Parathyroid adenoma (tissue), 2 donors: Measurements from ENCODE around the gene IDUA.

ENCODE experiments used
- H2AFZ ChIP-seq: fragments of 300-600 bp; sonication (generic); one replicate; pipeline ENCODE4 v1.7.0; 2017; ENCODE audit warnings: antibody characterized with exemption, mild to moderate bottlenecking
- H3K27ac ChIP-seq: fragments of 300-600 bp; sonication (generic); one replicate; pipeline ENCODE4 v1.7.0; 2017
- H3K27me3 ChIP-seq: fragments of 300-600 bp; sonication (generic); one replicate; pipeline ENCODE4 v1.7.0; 2017; ENCODE audit warnings: low read length; ENCODE audit not compliant: control insufficient read depth, insufficient read depth
- H3K36me3 ChIP-seq: fragments of 300-600 bp; sonication (generic); one replicate; pipeline ENCODE4 v1.7.0; 2017; ENCODE audit warnings: low read length; ENCODE audit not compliant: control insufficient read depth, insufficient read depth
- H3K4me1 ChIP-seq: fragments of 300-600 bp; sonication (generic); one replicate; pipeline ENCODE4 v1.7.0; 2017; ENCODE audit warnings: control low read depth
- H3K4me2 ChIP-seq: fragments of 300-600 bp; sonication (generic); one replicate; pipeline ENCODE4 v1.7.0; 2017; ENCODE audit warnings: low read length
- H3K4me3 ChIP-seq: fragments of 300-600 bp; sonication (generic); one replicate; pipeline ENCODE4 v1.7.0; 2017; ENCODE audit warnings: low read depth, low read length
- H3K79me2 ChIP-seq: fragments of 300-600 bp; sonication (generic); one replicate; pipeline ENCODE4 v1.7.0; 2017; ENCODE audit warnings: control low read depth
- H3K9ac ChIP-seq: fragments of 300-600 bp; sonication (generic); one replicate; pipeline ENCODE4 v1.7.0; 2017; ENCODE audit warnings: mild to moderate bottlenecking
- H3K9me3 ChIP-seq: fragments of 300-600 bp; sonication (generic); one replicate; pipeline ENCODE4 v1.7.0; 2017; ENCODE audit warnings: low read length; ENCODE audit not compliant: control insufficient read depth
- CTCF ChIP-seq: fragments of 300-600 bp; sonication (generic); IDR thresholded peaks from one replicate; pipeline ENCODE4 v1.7.0; 2017; ENCODE audit warnings: antibody characterized with exemption, mild to moderate bottlenecking
- donor health status: primary hyperparathyroidism.

Gene IDUA

DNA sequence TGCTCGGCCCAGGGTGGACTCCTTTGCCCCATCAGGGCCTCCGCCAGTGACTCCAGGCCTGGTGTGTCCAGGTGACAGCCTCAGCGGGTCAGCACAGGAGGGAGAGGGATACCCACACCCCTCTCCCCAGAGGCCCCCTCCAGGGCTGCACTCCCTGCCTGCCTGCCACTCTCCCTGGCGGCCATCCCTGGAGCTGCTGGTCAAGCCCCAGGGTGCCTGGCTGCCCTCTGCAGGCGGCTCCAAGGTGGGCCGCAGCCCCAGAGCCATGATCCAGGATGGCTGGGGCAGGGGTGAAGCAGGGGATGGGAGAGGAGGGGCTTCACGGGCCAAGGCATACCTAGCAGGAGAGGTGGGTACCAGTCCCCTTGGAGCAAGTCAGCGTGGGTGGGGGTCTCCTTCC lies 28.3 kb downstream of the IDUA start:
- Histone ChIP-seq H3K4me3 (no peak overlapping the region), H3K4me2 (no peak overlapping the region), H3K79me2 (no peaks in the 10 kb centered on the region), H3K27ac (no peak overlapping the region), H3K4me1 (no peaks in the 10 kb centered on the region), H2AFZ (no peak overlapping the region), H3K27me3 (no peaks in the 10 kb centered on the region), H3K36me3 (no peaks in the 10 kb centered on the region), H3K9me3 (no peaks in the 10 kb centered on the region), H3K9ac (no peak overlapping the region)
- no peak for TF ChIP-seq CTCF

DNA sequence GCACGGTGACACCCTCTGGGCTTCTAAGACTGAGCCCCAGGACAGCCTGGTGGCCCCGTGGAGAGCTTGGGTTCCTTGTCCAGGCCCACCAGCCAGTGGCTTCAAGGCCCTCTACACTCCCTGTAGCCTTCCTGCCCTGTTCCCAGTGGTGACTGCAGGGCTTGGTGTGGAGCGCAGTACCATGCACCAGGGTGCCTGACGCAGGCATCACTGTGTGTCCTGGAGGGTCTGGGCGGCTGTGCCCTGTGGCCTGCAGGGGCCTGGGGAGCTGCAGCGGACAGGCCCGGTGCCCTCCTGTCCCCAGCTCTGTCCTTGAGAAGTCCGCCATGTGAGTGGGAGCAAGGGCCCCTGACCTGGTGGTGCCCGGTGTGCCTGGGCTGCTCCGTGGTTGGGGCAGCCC lies 28.9 kb downstream of the IDUA start:
- no peak overlapping the region for H3K9ac ChIP-seq

DNA sequence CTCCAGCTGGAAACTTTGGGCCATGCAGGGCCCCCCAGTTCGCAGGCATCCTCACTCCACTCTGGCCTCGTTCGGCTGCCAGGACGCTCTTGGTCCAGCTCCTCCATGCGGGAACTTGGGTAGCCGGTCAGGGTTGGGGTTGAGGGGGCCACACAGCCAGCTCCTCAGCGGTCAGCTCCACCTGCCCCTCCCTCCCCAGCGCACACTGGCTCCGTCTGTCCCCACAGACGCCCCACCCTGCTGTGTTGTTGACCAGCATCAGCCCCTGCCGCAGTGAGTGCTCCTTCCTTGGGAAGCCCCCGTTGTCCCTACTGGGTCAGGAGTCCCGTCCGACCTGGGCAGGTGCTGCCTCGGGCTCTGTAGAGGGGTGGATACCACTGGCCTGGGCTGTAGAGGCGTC lies 30.4 kb downstream of the IDUA start:
- Histone ChIP-seq H3K9ac (no peak overlapping the region), H2AFZ (no peak overlapping the region), H3K27ac (no peak overlapping the region)

More for the DNA sequence above, 28.9 kb downstream of the IDUA start:
- Histone ChIP-seq H3K27me3 (no peaks in the 10 kb centered on the region), H3K79me2 (no peaks in the 10 kb centered on the region), H3K4me2 (no peak overlapping the region), H3K4me3 (no peak overlapping the region), H3K27ac (no peak overlapping the region), H2AFZ (no peak overlapping the region), H3K36me3 (no peaks in the 10 kb centered on the region), H3K9me3 (no peaks in the 10 kb centered on the region), H3K4me1 (no peaks in the 10 kb centered on the region)
- TF ChIP-seq CTCF: no peak

GRCh38 chr4:1017706-1018105 lies 30.9 kb downstream of the IDUA start:
- H3K27me3 ChIP-seq: no peaks in the 10 kb centered on the region
- no peak overlapping the region for H2AFZ ChIP-seq
- H3K4me1 ChIP-seq: no peaks in the 10 kb centered on the region
- H3K36me3 ChIP-seq: no peaks in the 10 kb centered on the region
- TF ChIP-seq CTCF: no peak
- no peaks in the 10 kb centered on the region for H3K79me2 ChIP-seq
- H3K27ac ChIP-seq: no peak overlapping the region
- no peak overlapping the region for H3K4me3 ChIP-seq
- no peak overlapping the region for H3K4me2 ChIP-seq
- no peaks in the 10 kb centered on the region for H3K9me3 ChIP-seq
- no peak overlapping the region for H3K9ac ChIP-seq

More for the DNA sequence above, 30.4 kb downstream of the IDUA start:
- Histone ChIP-seq H3K79me2 (no peaks in the 10 kb centered on the region), H3K4me1 (no peaks in the 10 kb centered on the region), H3K9me3 (no peaks in the 10 kb centered on the region), H3K27me3 (no peaks in the 10 kb centered on the region), H3K36me3 (no peaks in the 10 kb centered on the region), H3K4me2 (no peak overlapping the region), H3K4me3 (no peak overlapping the region)
- no peak for TF ChIP-seq CTCF

DNA sequence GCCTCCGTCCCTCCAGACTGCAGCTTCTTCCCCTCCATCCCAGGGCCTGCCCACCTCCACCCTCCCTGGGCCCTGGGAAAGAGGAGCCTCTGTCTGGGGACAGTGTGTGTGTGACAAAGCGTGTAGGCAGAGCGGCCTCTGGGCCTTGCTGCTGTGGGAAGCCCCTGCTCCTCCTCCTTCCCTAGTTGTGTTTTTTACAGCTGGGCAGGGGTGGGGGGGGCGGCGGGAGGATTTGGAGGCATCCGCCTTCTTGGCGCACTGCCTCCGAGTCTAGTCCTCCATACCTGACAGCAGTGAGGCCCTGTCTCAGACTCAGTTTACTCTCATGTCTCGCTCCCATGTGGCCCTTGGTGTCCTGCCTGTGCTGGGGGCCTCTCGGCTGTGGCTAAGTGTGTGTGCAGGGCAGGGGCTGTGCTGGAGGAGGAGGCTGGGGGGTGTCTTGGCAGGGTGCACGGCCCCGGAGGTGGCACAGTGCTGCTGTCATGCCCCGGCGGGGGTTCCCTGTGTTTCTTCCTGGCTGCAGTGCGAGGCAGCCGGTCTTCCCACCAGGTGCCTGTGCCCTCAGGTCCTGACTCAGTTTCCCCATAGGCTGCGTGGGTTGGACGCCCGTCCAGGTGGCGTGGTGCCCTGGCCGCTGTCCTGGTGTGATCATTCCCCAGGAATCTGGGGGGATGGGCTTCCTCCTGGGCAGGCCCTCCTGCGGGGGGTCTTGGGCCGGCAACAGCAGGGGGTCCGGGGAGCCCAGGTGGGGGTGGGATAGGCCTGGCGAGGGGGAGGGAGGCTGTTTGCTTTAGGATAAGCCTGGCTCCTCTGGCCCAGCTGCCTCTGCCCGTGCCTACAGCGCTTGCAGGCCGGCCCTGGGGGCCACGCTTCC lies 31.5 kb downstream of the IDUA start:
- H3K9ac ChIP-seq: no peak overlapping the region
- no peak overlapping the region for H3K4me3 ChIP-seq
- no peaks in the 10 kb centered on the region for H3K79me2 ChIP-seq
- H3K4me1 ChIP-seq: no peaks in the 10 kb centered on the region
- H3K27ac ChIP-seq: no peak overlapping the region
- H2AFZ ChIP-seq: no peak overlapping the region
- TF ChIP-seq CTCF: no peak
- H3K27me3 ChIP-seq: no peaks in the 10 kb centered on the region
- no peaks in the 10 kb centered on the region for H3K36me3 ChIP-seq
- H3K9me3 ChIP-seq: no peaks in the 10 kb centered on the region
- no peak overlapping the region for H3K4me2 ChIP-seq
